Stomach (tissue), 9 donors: Measurements from ENCODE around the gene PCDHGA5. TPM values are rescaled to one million over a fixed set of nuclear protein-coding genes. Genes with fewer than 3 reads are reported as not detected.
A peak's percentile ranks its signal among the peaks of the same experiment; 100 is the strongest.
"Not testable (repeated sequence)": the region's sequence is repeated elsewhere in the genome, so short reads cannot be mapped to it uniquely, and the experiment has no call there.

Source experiments
- DNase-seq, 2 donors: peaks; one replicate each; pipeline versions ENCODE4 v3.0.0 to v3.0.0-alpha.2; 2013 to 2019
- H3K27ac ChIP-seq, 5 donors: fragments of 200-600 bp in 4 of 5; sonication (generic) in 4 of 5; one replicate each; pipeline ENCODE4 v1.5.1; 2013 to 2019; ENCODE audit warnings: mild to moderate bottlenecking in 1 of 5, moderate library complexity in 1 of 5
- H3K27me3 ChIP-seq, 3 donors: fragments of 200-600 bp; sonication (generic); one replicate each; pipeline ENCODE4 v1.5.1; 2017 to 2019; ENCODE audit warnings: mixed run types in 1 of 3
- H3K36me3 ChIP-seq, 4 donors: fragments of 200-600 bp; sonication (generic); 1 replicate in 3 of 4; 2 replicates in 1 of 4; pipeline ENCODE4 v1.5.1; 2016 to 2019
- H3K4me1 ChIP-seq, 4 donors: fragments of 200-600 bp; sonication (generic); one replicate each; pipeline ENCODE4 v1.5.1; 2016 to 2019
- H3K4me3 ChIP-seq, 4 donors: fragments of 200-600 bp; sonication (generic) in 3 of 4; one replicate each; pipeline ENCODE4 v1.5.1; 2016 to 2019; ENCODE audit warnings: mild to moderate bottlenecking in 1 of 4
- H3K9me3 ChIP-seq, 4 donors: fragments of 200-600 bp; sonication (generic); one replicate each; pipeline ENCODE4 v1.5.1; 2016 to 2019
- CTCF ChIP-seq, 7 experiments: fragments of 450-650 bp in 4 of 7; fragments of 200-600 bp in 3 of 7; sonication (generic) in 3 of 7; IDR thresholded peaks; one replicate each; pipeline ENCODE4 v1.5.1; 2016 to 2019; ENCODE audit warnings: antibody characterized with exemption in 7 of 7, control low read depth in 2 of 7, mild to moderate bottlenecking in 1 of 7
- EP300 ChIP-seq: sonication (generic); formaldehyde crosslinking; IDR thresholded peaks from one replicate; pipeline ENCODE4 v1.6.1; 2017; ENCODE audit warnings: antibody characterized with exemption
- POLR2A ChIP-seq, 4 donors: fragments of 450-650 bp; IDR thresholded peaks; one replicate each; pipeline ENCODE4 v1.6.1; 2016; ENCODE audit warnings: antibody characterized with exemption in 4 of 4, control low read depth in 2 of 4, mild to moderate bottlenecking in 1 of 4, moderate library complexity in 1 of 4
- POLR2AphosphoS5 ChIP-seq, 3 donors: sonication (generic); formaldehyde crosslinking; IDR thresholded peaks; one replicate each; pipeline ENCODE4 v1.6.1; 2016; ENCODE audit warnings: antibody characterized with exemption in 3 of 3
- WGBS, 5 donors: extraction: QIAGEN DNeasy Blood & Tissue Kit in 3 of 5; methylation state at CpG; one replicate each; pipeline versions ENCODE4 v1.1.5 to v1.1.7; 2013 to 2018; 5-methylcytosine and 5-hydroxymethylcytosine counted together
- intact Hi-C: fragments of 100-400 bp; cut with DNase I; formaldehyde crosslinking; loops from one replicate; pipeline ENCODE4 v1.15.1; 2023; ENCODE audit warnings: low total_unique reads
- polyA plus RNA-seq, 3 donors: library from polyadenylated mRNA; stranded (reverse); fragments of 200-250 nt; gene quantifications; one replicate each; pipeline ENCODE4 v1.2.3, GENCODE V29; 2013
- total RNA-seq, 5 donors: library from RNA; depleted of rRNA; stranded (reverse); fragments of >200 nt; gene quantifications; one replicate each; pipeline versions ENCODE4 v1.1.0 to v1.2.3, GENCODE V29; 2014 to 2016
- donor health status: healthy with polysubstance abuse.
- donor health status: Bipolar disorder and iron deficiency.
- donor health status: healthy.

The PCDHGA5 gene
- total and polyA plus RNA-seq, 8 donors: 0.15 to 6.7 (median 2.3) TPM; not detected in 3

- intact Hi-C loops, H3K27ac ChIP-seq, H3K4me1 ChIP-seq: not testable (repeated sequence)
- Histone ChIP-seq H3K36me3 (peaks cover 0 to 10% (median 0%) of the 10 kb centered on the region in 4 donors), H3K27me3 (peaks cover 0 to 78% (median 10%) of the 10 kb centered on the region in 3 donors), H3K4me3 (peak within 1 kb of the TSS in 2 of 4 donors; percentile 5 to 16), H3K9me3 (peaks cover 56 to 98% (median 92%) of the 10 kb centered on the region in 4 donors)
- peak in 1 of 7 experiments; percentile 13 for TF ChIP-seq CTCF (IDR thresholded peaks at IDR 0.05)
- peak in 1 of 2 donors; percentile 50 for DNase-seq
- 13 to 20% (median 16%) methylated on average over 18 to 23 of the region's 40 CpGs for WGBS, 5 donors
Measured at GRCh38 chr5:141387557-141388311, 23.8 kb downstream of the PCDHGA5 start, which contains the start of gene PCDHGB4. PCDHGB4 (plus strand) TSS chr5:141387698; CDS start chr5:141387885, 187 bp downstream.

- peaks cover 0 to 78% (median 10%) of the 10 kb centered on the region in 3 donors for H3K27me3 ChIP-seq
- no peak for DNase-seq
- no peak overlapping the region for H3K4me3 ChIP-seq
- WGBS, 5 donors: 42 to 55% (median 43%) methylated on average over 10 of the region's 10 CpGs
- H3K9me3 ChIP-seq: peaks cover 59 to 98% (median 92%) of the 10 kb centered on the region in 4 donors
- no peaks in the 10 kb centered on the region for H3K4me1 ChIP-seq
- no peak overlapping the region for H3K27ac ChIP-seq
- H3K36me3 ChIP-seq: peaks cover 0 to 16% (median 0%) of the 10 kb centered on the region in 4 donors
- intact Hi-C loops: no loop called here
- TF ChIP-seq CTCF (IDR thresholded peaks at IDR 0.05) (no peak), POLR2A (IDR thresholded peaks at IDR 0.05) (no peak), EP300 (no peak), POLR2AphosphoS5 (IDR thresholded peaks at IDR 0.05) (no peak)
Measured at GRCh38 chr5:141388661-141389060, 24.7 kb downstream of the PCDHGA5 start.

DNA sequence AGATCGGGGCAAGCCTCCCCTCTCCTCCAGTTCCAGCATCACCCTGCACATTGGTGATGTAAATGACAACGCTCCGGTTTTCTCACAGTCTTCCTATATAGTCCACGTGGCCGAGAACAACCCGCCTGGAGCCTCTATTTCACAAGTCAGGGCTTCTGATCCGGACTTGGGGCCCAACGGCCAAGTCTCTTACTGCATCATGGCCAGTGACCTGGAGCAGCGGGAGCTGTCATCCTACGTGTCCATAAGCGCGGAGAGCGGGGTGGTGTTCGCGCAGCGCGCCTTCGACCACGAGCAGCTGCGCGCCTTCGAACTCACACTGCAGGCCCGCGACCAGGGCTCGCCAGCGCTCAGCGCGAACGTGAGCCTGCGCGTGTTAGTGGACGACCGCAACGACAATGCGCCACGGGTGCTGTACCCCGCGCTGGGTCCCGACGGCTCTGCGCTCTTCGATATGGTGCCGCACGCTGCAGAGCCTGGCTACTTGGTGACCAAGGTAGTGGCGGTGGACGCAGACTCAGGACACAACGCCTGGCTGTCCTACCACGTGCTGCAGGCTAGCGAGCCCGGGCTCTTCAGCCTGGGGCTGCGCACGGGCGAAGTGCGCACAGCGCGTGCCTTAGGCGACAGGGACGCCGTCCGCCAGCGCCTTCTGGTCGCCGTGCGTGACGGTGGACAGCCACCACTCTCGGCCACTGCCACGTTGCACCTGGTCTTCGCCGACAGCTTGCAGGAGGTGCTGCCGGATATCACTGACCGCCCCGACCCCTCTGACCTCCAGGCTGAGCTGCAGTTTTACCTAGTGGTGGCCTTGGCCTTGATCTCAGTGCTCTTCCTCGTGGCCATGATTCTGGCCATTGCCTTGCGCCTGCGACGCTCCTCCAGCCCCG, 25.4 kb downstream of the PCDHGA5 start:
- no peak for TF ChIP-seq EP300
- TF ChIP-seq POLR2A (IDR thresholded peaks at IDR 0.05): no peak
- TF ChIP-seq POLR2AphosphoS5 (IDR thresholded peaks at IDR 0.05): no peak
- TF ChIP-seq CTCF (IDR thresholded peaks at IDR 0.05): no peak
- Histone ChIP-seq H3K4me1 (no peaks in the 10 kb centered on the region), H3K27ac (no peak overlapping the region), H3K27me3 (peaks cover 0 to 78% (median 7%) of the 10 kb centered on the region in 3 donors), H3K9me3 (peaks cover 62 to 98% (median 92%) of the 10 kb centered on the region in 4 donors), H3K4me3 (no peak overlapping the region), H3K36me3 (peaks cover 0 to 16% (median 0%) of the 10 kb centered on the region in 4 donors)
- 35 to 46% (median 39%) methylated on average over 52 to 77 of the region's 77 CpGs for WGBS, 5 donors
- intact Hi-C loops: no loop called here
- no peak for DNase-seq

GRCh38 chr5:141392429-141393198, 28.7 kb downstream of the PCDHGA5 start, which contains the start of gene PCDHGA8:
PCDHGA8 (plus strand) TSS chr5:141392633; CDS start chr5:141392814, 181 bp downstream.
- TF ChIP-seq POLR2AphosphoS5 (IDR thresholded peaks at IDR 0.05) (no peak), POLR2A (IDR thresholded peaks at IDR 0.05) (no peak), CTCF (IDR thresholded peaks at IDR 0.05) (no peak), EP300 (no peak)
- intact Hi-C loops: no loop called here
- Histone ChIP-seq H3K27me3 (peaks cover 0 to 80% (median 5%) of the 10 kb centered on the region in 3 donors), H3K4me3 (no peak within 1 kb of the TSS), H3K4me1 (no peaks in the 10 kb centered on the region), H3K27ac (no peak within 1 kb of the TSS), H3K36me3 (peaks cover 0 to 16% (median 0%) of the 10 kb centered on the region in 4 donors), H3K9me3 (peaks cover 50 to 98% (median 90%) of the 10 kb centered on the region in 4 donors)
- DNase-seq: no peak
- 21 to 34% (median 28%) methylated on average over 35 to 38 of the region's 38 CpGs for WGBS, 5 donors
